ENCODE results near the gene OR10Z1.

Gene OR10Z1, protein sequence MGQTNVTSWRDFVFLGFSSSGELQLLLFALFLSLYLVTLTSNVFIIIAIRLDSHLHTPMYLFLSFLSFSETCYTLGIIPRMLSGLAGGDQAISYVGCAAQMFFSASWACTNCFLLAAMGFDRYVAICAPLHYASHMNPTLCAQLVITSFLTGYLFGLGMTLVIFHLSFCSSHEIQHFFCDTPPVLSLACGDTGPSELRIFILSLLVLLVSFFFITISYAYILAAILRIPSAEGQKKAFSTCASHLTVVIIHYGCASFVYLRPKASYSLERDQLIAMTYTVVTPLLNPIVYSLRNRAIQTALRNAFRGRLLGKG

GRCh38 chr1:158604968-158605367 is at the start of gene OR10Z1:
OR10Z1 (plus strand) TSS chr1:158605268; CDS start chr1:158606439, 1,171 bp downstream.
- DNase-seq = no peak

GRCh38 chr1:158559696-158560095 is 45.4 kb upstream of the OR10Z1 start:
- DNase-seq = no peak

DNA sequence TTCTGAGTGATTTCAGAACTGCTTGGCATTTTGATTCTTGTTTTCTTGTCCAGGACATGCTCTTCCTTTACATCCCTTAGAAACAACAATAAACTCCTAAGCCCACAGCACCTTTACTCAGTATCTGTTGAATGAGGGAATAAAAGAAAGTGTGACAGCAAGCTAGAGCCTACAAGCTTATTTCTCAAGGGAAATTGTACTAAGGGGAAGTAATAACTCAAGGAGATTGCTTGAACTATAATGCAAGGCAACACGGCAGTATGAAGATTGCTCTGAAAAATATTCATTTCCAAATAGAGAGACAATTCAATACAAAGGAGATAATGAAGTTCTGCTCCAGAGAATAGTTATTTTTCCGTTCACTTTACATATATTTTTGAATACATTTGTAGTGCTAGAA is 41.2 kb upstream of the OR10Z1 start:
- DNase-seq = no peak

- DNase-seq = no peak
These were observed 40.5 kb upstream of the OR10Z1 start for GRCh38 chr1:158564608-158565007.

DNA sequence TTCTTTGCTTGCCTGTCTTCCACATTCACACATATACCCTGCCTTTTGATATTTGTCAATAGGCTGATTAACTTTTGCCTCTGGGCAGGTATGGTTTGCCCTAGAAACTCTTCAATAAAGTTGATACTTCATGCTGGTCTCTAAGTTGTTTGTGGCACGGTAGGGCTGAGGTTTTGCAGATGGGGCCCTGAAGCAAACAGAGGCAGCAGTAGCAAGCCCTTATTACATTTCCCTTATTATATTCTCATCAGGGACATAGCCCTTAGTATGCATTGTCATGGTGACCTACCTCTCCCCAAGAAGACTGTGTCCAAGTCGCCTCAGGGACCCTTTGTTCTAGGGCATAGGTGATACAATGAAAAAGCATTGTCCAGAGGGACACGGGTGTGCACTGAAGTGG is 34.6 kb upstream of the OR10Z1 start, which contains the start of gene OR6P1:
TSS of gene OR6P1 (minus strand) at position 101 of the 400 bp plus-strand sequence. CDS start 6,976 bp downstream, outside the sequence.
- no peak for DNase-seq

DNA sequence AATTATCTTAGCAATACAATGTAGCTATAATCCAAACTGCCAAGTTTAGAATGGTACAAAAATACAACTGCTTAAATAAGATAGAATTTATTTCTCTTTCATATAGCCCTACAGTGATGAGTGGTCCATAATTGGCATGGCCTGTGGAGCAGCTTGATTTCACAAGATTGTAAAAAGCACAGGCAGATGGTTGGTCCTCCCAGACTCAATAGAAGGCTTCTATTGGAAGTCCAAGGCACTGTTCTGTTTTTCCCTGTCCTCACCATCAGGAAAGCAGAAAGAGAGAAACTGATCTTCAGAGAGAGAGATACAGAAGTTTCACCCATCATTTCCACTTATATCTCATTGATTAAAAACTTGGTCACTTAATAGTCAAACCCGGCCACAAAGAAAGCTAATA is 32.8 kb upstream of the OR10Z1 start:
- DNase-seq = no peak

GRCh38 chr1:158577561-158577960 is 27.5 kb upstream of the OR10Z1 start:
- DNase-seq = no peak

- DNase-seq = no peak
These were observed 25.3 kb upstream of the OR10Z1 start, which contains the start of gene OR10X1 for GRCh38 chr1:158579733-158580132. OR10X1 (minus strand) TSS chr1:158579899; CDS start chr1:158579899, 0 bp downstream.

- no peak for DNase-seq
These were observed 21.1 kb upstream of the OR10Z1 start for GRCh38 chr1:158583962-158584361.

DNA sequence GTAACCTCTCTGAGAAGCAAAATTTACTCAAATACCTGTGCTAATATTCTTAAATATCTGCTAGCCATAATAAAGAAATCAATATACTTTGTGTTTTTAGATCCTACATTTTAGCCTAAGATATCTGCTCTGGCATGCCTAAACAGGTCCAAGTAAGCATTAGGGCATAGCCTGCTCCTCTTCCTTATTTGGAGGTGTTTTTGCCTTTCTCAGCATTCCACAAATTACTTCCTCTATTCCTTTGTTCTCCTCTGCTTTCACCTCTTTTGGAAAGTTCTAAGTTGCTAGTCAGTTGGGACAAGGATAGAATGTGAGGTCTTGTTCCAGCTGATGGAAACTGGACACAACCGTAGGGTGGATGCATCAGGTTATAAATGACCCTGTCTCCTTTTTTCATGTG is 18.1 kb upstream of the OR10Z1 start:
- DNase-seq = no peak

DNA sequence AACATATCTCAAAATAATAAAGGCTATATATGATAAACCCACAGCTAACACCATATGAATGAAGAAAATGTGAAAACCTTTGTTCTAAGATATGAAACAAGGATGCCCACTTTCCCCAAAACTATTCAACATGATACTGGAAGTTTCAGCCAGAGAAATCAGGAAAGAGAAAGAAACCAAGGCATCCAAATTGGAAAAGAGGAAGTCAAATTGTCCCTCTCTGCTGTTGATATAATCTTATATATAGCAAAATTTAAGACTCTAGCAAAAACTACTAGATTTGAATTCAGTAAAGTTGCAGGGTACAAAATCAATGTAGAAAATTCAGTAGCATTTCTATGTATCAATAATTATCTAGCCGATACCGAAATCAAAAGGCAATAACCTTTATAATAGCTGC is 4.3 kb upstream of the OR10Z1 start:
- no peak for DNase-seq

DNA sequence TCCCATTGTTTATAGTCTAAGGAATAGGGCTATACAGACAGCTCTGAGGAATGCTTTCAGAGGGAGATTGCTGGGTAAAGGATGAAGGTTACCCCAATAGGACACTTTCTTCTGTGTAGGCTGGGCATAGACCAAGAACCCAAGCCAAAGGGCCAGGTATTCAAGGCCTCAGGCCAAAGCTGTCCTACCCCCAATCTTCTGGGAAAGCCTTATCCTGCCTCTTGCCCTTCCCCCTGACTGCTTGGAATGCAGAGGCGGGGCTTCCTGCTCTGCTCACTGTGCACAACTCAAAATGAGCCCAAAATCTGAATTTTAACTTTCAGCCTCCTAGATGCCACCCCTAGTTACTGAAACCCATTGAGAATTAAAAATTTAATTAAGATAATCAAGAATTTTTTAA is 2.2 kb downstream of the OR10Z1 start:
- no peak for DNase-seq

DNA sequence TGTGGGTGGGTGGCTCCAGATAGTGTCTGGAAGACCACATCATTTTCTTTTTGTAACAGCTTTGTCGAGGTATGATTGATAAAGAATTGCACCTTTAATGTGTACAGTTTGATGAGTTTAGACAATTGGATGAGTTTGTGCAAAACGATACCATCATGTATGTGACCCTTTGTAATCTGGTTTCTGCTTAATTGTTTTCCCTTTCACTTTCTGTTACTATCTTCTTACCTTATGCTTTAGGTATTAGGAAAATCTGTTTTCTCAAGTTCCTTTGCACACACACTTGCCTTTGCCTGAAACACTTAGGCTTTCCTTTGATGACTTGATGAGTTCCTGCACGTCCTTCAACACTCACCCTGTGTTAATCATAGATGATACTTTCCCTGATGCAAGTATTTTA is 6.8 kb downstream of the OR10Z1 start:
- no peak for DNase-seq

DNA sequence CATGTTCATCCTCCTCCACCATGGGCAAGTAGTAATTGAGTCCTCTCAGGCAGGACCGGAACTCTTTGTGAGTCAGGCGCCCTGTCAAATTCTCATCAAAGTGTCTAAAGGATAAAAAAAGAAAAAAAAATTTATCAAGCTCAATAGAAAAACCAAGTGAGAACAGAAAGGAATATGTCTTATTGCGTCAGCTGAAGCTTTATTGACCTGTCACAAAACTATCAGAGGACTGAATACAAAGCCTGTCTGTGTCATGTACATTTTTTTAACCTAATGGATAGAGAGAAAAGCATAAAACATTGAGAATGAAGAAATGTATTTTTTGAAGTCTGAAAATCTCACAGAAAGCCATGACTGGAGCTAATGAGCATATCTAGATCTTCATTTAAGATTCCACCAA is 8.7 kb downstream of the OR10Z1 start:
- no peak for DNase-seq

DNA sequence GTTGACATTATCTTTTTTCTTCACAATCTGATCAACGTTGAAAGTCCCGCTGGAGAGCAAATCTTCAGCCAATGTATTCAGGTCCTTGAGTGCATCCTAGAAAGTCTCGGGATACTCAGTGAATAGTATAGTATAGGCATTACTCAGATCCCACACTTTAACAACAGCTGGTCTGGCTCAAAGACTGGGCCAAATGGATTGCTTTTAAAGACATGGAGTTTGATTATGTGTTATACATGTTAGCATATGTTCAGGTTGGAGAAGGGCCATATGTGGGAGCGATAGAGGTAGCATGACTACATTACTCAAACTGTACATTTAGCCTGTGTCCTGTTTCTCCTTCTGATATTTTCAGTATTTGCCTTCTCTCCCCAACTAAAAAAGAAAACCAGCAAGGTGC is 33.1 kb downstream of the OR10Z1 start:
- no peak for DNase-seq

- no peak for DNase-seq
These were observed 33.8 kb downstream of the OR10Z1 start for GRCh38 chr1:158638904-158639303.

DNA sequence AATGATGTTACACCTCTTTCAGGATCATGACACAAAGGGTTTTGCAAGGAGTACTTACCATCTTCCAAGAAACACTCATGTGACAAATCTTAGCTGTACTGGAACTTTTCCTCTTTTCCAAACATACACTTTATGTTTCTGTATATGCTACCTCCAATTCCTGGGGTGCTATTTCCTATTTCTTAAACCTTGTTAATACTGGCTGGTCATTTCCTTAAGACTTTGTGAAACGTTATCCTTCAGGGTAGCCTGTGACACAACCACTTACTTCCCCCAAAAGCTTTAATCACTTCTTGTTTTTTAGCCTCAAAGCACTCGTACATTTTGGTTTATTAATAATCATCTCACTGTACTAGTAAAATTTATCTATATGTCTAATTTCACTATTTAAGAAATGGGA is 39.4 kb downstream of the OR10Z1 start:
- no peak for DNase-seq

GRCh38 chr1:158646465-158646864 is 41.4 kb downstream of the OR10Z1 start:
- no peak for DNase-seq

DNA sequence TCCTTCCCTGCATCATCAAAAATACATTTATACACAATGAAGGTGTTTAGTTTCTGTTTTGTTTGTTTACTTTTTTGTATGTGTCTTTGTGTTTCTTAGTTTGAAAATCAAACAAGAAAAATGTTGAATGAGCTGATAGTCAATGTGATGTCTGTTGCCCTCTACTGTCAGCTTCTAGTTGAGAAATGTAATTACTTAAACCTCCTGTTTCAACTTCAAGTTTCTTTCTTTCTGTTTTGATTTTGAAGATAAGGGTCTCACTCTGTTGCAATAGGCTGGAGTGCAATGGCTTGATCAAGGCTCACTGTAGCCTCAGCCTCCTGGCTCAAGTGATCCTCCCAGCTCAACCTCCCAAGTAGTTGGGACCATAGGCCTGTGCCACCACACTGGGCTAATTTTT is 44.0 kb downstream of the OR10Z1 start:
- DNase-seq = no peak

DNA sequence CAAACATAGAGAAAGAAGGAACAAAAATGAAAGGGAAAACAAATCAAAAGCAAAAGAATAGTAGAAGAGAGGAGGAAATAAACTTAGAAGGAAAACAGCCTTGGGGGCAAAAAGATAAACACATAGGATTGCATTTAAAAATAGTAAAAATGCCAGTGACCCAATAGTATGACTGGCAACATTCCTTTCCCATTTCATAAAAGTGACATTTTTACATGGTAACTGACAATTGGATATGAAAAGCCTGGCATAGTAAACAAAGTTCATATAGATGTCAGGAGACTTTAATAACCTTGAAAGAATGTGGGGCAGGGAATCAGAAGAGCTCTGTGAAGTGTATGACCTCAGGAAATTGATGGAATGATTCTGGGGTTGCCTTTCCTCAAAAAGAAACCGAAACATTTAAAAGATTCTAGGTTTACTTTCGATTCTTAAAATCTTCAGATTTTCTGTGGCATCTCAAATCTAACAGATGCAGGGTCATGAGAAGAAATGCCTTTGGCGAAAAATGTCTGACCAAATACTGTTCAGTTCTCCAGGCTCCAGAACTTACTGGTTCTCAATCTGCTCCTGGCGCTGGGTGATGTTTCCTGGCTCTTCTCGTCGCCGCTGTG is 47.8 kb downstream of the OR10Z1 start:
- DNase-seq = no peak

GRCh38 chr1:158654086-158654485 is 49.0 kb downstream of the OR10Z1 start:
- DNase-seq = no peak

GRCh38 chr1:158654571-158654970 is 49.5 kb downstream of the OR10Z1 start:
- no peak for DNase-seq

All from NCI-H1105 (cell line).